Measurements from ENCODE around the gene C11orf24. TPM values are rescaled to one million over a fixed set of nuclear protein-coding genes. Genes with fewer than 3 reads are reported as not detected.

Gene C11orf24
- total RNA-seq, 1 experiment from 2014 or later: 37.8 TPM

GRCh38 chr11:68215524-68216170 is 56.1 kb downstream of the C11orf24 start:
- no peak for ATAC-seq
- CTCF ChIA-PET: no interaction called here
- H3K9me2 ChIP-seq (ENCODE audit: insufficient read depth): no peaks in the 10 kb centered on the region
- no TSS peak for BruUV-seq (replicated peaks)
- DNase-seq (ENCODE audit: low read depth, low spot score): no peak
- no peak overlapping the region for H3K4me3 ChIP-seq (replicated peaks in 1 of 2; ENCODE audit: low read depth in 1 of 2, low read length in 2 of 2)
- H3K36me3 ChIP-seq (ENCODE audit: control insufficient read depth in 1 of 2, insufficient read depth in 2 of 2, low read length in 2 of 2): no peaks in the 10 kb centered on the region
- no peak overlapping the region for H3K4me2 ChIP-seq (ENCODE audit: low read length)
- no peak overlapping the region for H2AFZ ChIP-seq (ENCODE audit: low read depth, low read length, poor library complexity, severe bottlenecking)
- no peaks in the 10 kb centered on the region for H4K20me1 ChIP-seq (ENCODE audit: insufficient read depth)
- intact Hi-C loops (cut with micrococcal nuclease): no loop called here
- H3K79me2 ChIP-seq (ENCODE audit: insufficient read depth, low read length): peaks cover 19% of the 10 kb centered on the region
- RAD21 ChIA-PET (ENCODE audit: low non-redundant PET in 1 of 2, low total read pairs in 2 of 2, uncharacterized antibody in 2 of 2, unreplicated experiment in 2 of 2): no interaction called here
- POLR2A ChIA-PET: no interaction called here
- TF ChIP-seq CEBPB (IDR thresholded peaks at IDR 0.05; ENCODE audit: low read depth) (no peak), MAX (IDR thresholded peaks at IDR 0.05) (no peak), FOSL1 (IDR thresholded peaks at IDR 0.05; ENCODE audit: low read depth) (no peak), ZNF274 (IDR thresholded peaks at IDR 0.05; ENCODE audit: low read depth, low read length) (no peak), JUND (IDR thresholded peaks at IDR 0.05) (no peak), POLR2AphosphoS5 (IDR thresholded peaks at IDR 0.05; ENCODE audit: low read depth, low read length) (no peak), EGR1 (IDR thresholded peaks at IDR 0.05; ENCODE audit: low read depth) (no peak), RAD21 (IDR thresholded peaks at IDR 0.05; ENCODE audit: low read depth) (no peak), SRF (IDR thresholded peaks at IDR 0.05; ENCODE audit: low read depth) (no peak), SP1 (IDR thresholded peaks at IDR 0.05; ENCODE audit: low read depth) (no peak), EZH2 (IDR thresholded peaks at IDR 0.05) (no peak), REST (IDR thresholded peaks at IDR 0.05; ENCODE audit: low read depth) (no peak), POLR2A (IDR thresholded peaks at IDR 0.05; ENCODE audit: borderline replicate concordance, extremely low read depth, insufficient read depth, insufficient read length) (no peak), CBX3 (IDR thresholded peaks at IDR 0.05; ENCODE audit: low read depth) (no peak), SIN3A (IDR thresholded peaks at IDR 0.05; ENCODE audit: low read depth) (no peak), ZFX (IDR thresholded peaks at IDR 0.05) (no peak)
- H3K4me1 ChIP-seq (ENCODE audit: control insufficient read depth in 1 of 2, insufficient read depth in 2 of 2, low read length in 2 of 2): peaks cover 8 to 30% of the 10 kb centered on the region in 2 experiments; a peak in 3 of 4 replicates
- H3K9ac ChIP-seq (ENCODE audit: low read length): no peak overlapping the region
- H3K9me3 ChIP-seq (ENCODE audit: control insufficient read depth in 1 of 2, insufficient read depth in 1 of 2, low read depth in 1 of 2, low read length in 2 of 2): no peaks in the 10 kb centered on the region
- H3K27me3 ChIP-seq (ENCODE audit: insufficient read depth, low read length): no peaks in the 10 kb centered on the region
- no peak overlapping the region for H3K27ac ChIP-seq (ENCODE audit: low read depth, low read length)
